Motor neuron (in vitro differentiated cells): ENCODE results near the gene KIF26A. TPM values are rescaled to one million over a fixed set of nuclear protein-coding genes. Genes with fewer than 3 reads are reported as not detected.

Experiments used
- ATAC-seq, 8 experiments: fragments of 200-7000 bp; cut with Tn5 transposase; replicated peaks in 6 of 8; 2 replicates each; pipeline ENCODE4 v1.8.0; 2021; ENCODE audit warnings: mild to moderate bottlenecking in 8 of 8, moderate library complexity in 8 of 8
- H3K27ac ChIP-seq, 2 donors: fragments of 250-450 bp; sonication (Bioruptor Pico); 2 replicates each; pipeline ENCODE4 v1.9.0; 2021; ENCODE audit warnings: antibody characterized with exemption in 2 of 2, mild to moderate bottlenecking in 2 of 2, moderate library complexity in 1 of 2
- H3K4me1 ChIP-seq, 2 donors: fragments of 250-450 bp; sonication (Bioruptor Pico); replicated peaks in 1 of 2; 2 replicates each; pipeline ENCODE4 v1.6.1; 2021; ENCODE audit warnings: antibody characterized with exemption in 2 of 2, mild to moderate bottlenecking in 2 of 2, moderate library complexity in 1 of 2
- H3K4me3 ChIP-seq, 5 donors: fragments of 250-450 bp; sonication (Bioruptor Pico); 2 replicates each; pipeline ENCODE4 v1.9.0; 2021; ENCODE audit warnings: antibody characterized with exemption in 5 of 5, mild to moderate bottlenecking in 5 of 5, moderate library complexity in 4 of 5
- WGBS, 10 experiments: fragments of 450-650 bp; shearing (Covaris generic); methylation state at CpG; one replicate each; pipeline ENCODE4 v1.0.0; 2022; 5-methylcytosine and 5-hydroxymethylcytosine counted together
- in situ Hi-C, 9 experiments: fragments of 400-800 bp; cut with MboI; loops; one replicate each; pipeline ENCODE4 v1.15.0; 2021; ENCODE audit warnings: low sequenced_read_pairs in 9 of 9, low pct_unique_long_range_greater_than_20kb in 2 of 9; ENCODE audit not compliant: unreplicated experiment in 9 of 9
- total RNA-seq, 8 experiments: library from RNA; unstranded; fragments of 300-600 nt; gene quantifications; 2 replicates each; pipeline versions ENCODE4 v1.2.3 to v1.2.4, GENCODE V29; 2022

KIF26A gene
- total RNA-seq, 8 experiments from 2014 or later = 0.20 to 14.2 (median 8.2) TPM

DNA sequence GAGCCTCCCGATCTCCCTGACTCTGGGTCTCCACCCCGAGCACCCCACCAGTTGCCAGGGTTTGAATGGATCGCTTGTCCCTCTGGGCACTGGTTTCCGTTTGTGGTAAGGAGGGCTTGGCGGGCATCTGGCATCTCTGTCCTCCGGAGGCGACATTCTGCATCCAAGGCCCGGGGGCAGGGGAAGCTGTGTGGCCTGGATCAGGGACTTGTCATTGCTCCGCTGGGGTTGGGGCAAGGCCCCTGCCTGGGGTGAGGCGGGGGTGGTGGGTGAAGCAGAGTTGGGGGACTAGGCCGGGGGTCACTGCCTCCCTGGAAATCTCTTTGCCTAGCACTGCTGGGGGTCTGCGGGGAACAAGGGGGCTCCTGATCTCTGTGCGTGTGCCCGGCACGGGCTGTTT is 30.2 kb downstream of the KIF26A start:
- Histone ChIP-seq H3K27ac (peak overlapping the region; percentile 21 to 80), H3K4me1 (peaks cover 44 to 56% of the 10 kb centered on the region in 2 donors), H3K4me3 (no peak overlapping the region)
- ATAC-seq = no peak
- in situ Hi-C loops = no loop called here
- 100% methylated on average over 2 of the region's 15 CpGs; no CpG with 5 or more reads in 8 of the 10 experiments for WGBS, 10 experiments

DNA sequence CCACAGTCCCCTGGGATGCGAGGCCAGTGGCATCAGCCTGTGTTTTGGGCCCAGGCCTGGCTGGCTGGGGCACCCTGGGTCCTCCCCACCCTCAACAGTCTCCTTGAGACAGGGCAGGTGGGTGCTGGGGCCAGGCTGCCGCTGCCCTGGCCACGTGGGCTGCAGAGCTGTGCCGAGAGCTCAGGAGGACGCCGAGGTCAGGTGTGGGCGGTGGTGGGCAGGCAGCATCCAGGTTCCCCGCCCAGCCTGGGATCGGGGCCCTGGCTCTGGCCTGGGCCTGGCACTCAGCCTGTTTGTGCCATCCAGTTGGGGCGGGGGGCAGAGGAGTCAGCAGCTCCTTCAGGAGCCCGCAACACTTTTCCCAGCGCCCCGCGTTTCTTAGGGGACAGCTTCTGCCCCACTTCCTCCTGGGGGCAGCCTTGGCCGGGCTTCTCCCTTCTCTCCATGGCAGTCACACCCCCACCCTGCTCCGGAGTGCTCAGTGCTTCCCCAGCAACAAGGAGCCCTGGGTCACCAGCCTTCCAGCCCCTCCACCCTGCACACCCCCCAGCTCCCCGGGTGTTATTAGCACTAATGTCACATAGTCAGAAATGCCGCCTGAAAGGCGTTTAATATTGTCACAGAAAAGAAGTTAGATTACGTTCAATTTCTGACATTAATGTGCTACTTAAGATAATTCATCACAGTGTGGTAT is 30.8 kb downstream of the KIF26A start:
- peak in 5 of 8 experiments; percentile 72 to 80 (median 74) for ATAC-seq
- Histone ChIP-seq H3K27ac (peak overlapping the region; percentile 21 to 80), H3K4me3 (no peak overlapping the region), H3K4me1 (peaks cover 43 to 51% of the 10 kb centered on the region in 2 donors)
- 0 to 100% (median 9%) methylated on average over 1 to 5 of the region's 20 CpGs; no CpG with 5 or more reads in 4 of the 10 experiments for WGBS, 10 experiments
- in situ Hi-C loops = no loop called here

DNA sequence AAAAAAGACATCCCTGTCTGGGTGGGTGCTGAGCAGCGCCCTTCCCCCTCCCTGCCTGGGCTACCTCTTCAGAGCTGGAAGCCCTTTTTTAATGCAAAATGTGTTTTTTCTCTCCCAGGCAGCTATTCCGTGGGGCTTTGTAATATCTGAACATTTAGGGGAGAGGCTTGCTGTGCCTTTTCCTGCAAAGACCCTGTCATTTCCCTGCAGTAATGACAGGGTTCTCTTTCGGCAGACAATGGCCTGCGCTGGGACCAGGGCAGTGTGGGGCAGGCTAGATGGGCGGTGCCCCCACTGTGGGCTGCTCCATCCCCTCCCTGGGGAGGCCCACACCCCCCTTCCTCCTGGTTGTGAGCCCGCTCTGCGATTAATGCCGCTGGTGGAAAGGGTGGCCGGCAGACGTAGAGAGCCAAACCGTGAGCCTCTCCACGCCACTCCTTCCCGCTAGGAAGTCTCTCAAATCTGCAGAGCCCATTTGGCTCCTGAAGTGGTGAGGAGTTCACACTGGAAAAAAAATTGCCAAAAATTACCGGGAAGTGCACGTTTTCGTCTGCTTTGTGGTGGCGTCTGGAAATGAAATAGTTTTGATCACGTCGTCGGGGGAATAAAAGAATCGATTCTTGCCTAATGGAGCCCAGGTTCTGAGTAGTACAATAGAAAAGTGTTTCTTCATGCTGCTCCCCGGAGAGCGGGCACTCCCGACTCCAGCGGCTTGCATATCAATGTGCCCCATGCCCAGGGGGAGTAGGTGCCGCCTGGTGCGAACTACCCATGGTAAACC is 31.5 kb downstream of the KIF26A start:
- peak overlapping the region; percentile 28 to 80 for H3K27ac ChIP-seq
- in situ Hi-C loops = no loop called here
- peak in 5 of 8 experiments; percentile 54 to 72 (median 67) for ATAC-seq
- H3K4me1 ChIP-seq = peaks cover 39 to 43% of the 10 kb centered on the region in 2 donors
- H3K4me3 ChIP-seq = no peak overlapping the region
- 0 to 93% (median 14%) methylated on average over 1 to 13 of the region's 27 CpGs; no CpG with 5 or more reads in 1 of the 10 experiments for WGBS, 10 experiments

DNA sequence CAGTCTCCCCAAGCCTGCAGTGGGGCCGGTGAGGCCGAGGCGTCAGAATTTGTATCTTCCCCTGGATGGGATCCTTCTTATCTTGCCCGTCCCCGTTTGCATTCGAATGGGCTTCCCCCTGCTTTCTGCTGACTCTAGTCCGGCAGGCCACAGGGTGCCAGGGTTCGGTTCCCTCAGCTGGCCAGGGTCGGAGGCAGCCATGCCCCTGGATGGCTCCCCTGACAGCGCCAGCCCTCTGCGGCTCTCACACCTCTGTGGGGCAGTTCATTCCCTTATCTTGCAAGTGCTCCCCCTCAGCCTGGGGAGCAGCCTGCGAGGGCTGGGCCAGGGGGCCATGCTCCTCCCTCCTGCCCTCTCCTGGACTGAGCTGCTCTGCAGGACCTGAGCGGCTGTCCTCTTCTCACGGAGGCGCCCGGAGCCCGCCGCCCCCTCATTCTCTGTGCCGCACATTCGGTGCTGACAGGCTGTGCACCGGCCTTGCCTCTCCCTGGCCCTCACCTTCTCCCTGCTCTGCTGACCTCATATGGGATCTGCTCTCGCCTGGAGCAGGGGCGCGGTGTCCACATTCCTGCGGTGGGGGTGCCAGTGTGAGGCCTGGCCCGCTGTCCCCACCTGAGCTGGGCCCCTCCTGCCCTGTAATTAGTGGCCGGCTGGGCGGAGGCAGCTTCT is 32.8 kb downstream of the KIF26A start:
- ATAC-seq = peak in 5 of 8 experiments; percentile 14 to 49 (median 43)
- Histone ChIP-seq H3K4me1 (peaks cover 39 to 40% of the 10 kb centered on the region in 2 donors), H3K27ac (peak overlapping the region; percentile 28 to 80), H3K4me3 (no peak overlapping the region)
- 67 to 80% methylated on average over 1 to 3 of the region's 28 CpGs; no CpG with 5 or more reads in 8 of the 10 experiments for WGBS, 10 experiments
- in situ Hi-C loops = no loop called here

DNA sequence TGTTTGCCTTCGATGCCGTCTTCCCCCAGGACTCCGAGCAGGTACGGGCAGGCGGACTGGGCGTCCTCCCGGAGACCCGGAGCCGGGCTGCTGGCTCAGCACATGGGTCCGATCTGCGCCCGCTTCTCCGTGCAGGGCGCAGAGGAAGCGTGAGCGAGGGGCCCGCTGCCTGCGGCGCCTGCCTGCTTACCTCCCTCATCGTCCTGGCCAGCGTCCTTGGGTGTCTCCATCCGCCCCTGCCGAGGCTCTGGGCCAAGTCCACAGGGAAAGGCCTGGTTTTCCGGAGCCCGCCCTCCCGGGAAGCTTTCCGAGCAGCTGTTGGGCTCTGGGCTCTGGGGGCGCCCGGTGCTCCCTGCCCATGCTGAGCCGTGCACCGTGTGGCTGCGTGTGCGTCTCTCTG is 33.5 kb downstream of the KIF26A start:
- in situ Hi-C loops = no loop called here
- WGBS, 10 experiments = 19 to 99% (median 83%) methylated on average over 3 to 17 of the region's 33 CpGs; no CpG with 5 or more reads in 6 of the 10 experiments

DNA sequence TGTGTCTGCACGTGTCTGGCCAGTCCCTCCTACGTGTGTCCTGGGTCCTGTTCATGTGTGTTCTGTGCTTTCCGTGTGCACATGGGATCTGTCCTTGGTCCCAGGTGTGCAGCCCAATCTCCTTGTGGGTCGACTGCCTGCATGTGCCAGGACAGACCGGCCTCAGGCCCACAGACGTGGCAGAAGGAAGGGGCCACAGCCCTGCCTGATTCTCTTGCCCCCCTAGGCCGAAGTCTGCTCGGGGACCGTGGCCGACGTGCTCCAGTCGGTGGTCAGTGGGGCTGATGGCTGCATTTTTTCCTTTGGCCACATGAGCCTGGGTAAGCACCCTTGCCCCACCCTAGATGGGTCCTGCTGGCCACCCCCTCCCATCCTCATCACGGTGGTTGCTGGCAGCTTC is 34.0 kb downstream of the KIF26A start:
- Histone ChIP-seq H3K4me1 (peaks cover 39 to 40% of the 10 kb centered on the region in 2 donors), H3K4me3 (no peak overlapping the region), H3K27ac (no peak overlapping the region)
- in situ Hi-C loops = no loop called here
- ATAC-seq = no peak
- WGBS, 10 experiments = 26 to 100% (median 100%) methylated on average over 1 to 3 of the region's 13 CpGs; no CpG with 5 or more reads in 6 of the 10 experiments

More for the DNA sequence above, 33.5 kb downstream of the KIF26A start:
- peak in 1 of 8 experiments; percentile 48 for ATAC-seq
- Histone ChIP-seq H3K4me3 (no peak overlapping the region), H3K4me1 (peaks cover 39 to 40% of the 10 kb centered on the region in 2 donors), H3K27ac (no peak overlapping the region)

DNA sequence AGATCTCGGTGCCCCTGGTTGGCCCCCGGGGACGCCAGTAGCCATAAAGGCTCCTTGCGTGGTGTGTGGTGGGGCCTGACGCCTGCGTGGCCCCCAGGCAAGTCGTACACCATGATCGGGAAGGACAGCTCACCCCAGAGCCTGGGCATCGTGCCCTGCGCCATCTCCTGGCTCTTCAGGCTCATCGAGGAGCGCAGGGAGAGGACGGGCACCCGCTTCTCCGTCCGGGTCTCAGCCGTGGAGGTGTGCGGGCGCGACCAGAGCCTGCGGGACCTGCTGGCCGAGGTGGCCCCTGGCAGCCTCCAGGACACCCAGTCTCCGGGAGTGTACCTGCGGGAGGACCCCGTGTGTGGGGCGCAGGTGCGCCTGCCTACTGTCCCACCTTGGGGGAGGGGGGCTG is 34.5 kb downstream of the KIF26A start:
- Histone ChIP-seq H3K27ac (no peak overlapping the region), H3K4me3 (no peak overlapping the region)

DNA sequence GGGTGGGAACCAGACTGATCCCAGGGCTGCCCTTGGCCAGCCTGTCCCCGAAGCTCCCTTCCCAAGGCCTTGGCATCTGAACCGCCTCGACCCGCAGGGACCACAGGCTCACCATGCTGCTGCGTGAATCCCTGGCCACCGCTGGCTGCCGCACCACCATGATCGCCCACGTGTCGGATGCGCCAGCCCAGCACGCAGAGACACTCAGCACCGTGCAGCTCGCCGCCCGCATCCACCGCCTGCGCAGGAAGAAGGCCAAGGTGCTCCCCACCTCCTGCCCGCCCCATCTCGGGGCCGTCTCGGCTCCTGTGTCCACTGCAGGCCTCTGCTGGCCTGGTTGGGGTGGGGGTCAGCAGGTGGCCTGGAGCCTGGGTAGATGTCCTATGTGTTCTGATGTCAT is 35.7 kb downstream of the KIF26A start:
- Histone ChIP-seq H3K4me3 (no peak overlapping the region), H3K27ac (no peak overlapping the region), H3K4me1 (peaks cover 27% of the 10 kb centered on the region in 2 donors)
- in situ Hi-C loops = no loop called here
- no peak for ATAC-seq
- WGBS, 10 experiments = 60 to 98% methylated on average over 4 to 8 of the region's 22 CpGs; no CpG with 5 or more reads in 8 of the 10 experiments

More for the DNA sequence above, 34.5 kb downstream of the KIF26A start:
- no peak for ATAC-seq
- peaks cover 39% of the 10 kb centered on the region in 2 donors for H3K4me1 ChIP-seq
- 95 to 100% methylated on average over 2 to 4 of the region's 27 CpGs; no CpG with 5 or more reads in 8 of the 10 experiments for WGBS, 10 experiments
- in situ Hi-C loops = no loop called here

DNA sequence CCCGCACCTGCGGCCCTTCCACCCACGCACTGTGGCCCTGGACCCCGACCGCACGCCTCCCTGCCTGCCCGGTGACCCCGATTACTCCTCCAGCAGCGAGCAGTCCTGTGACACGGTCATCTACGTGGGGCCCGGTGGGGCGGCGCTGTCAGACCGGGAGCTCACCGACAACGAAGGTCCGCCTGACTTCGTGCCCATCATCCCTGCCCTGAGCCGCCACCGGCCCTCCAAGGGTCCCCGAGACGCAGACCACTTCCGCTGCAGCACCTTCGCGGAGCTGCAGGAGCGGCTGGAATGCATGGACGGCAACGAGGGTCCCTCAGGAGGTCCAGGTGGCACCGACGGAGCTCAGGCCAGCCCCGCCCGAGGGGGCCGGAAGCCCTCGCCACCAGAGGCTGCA is 36.7 kb downstream of the KIF26A start:
- no peak for ATAC-seq
- in situ Hi-C loops = no loop called here
- 77% methylated on average over 5 of the region's 35 CpGs; no CpG with 5 or more reads in 9 of the 10 experiments for WGBS, 10 experiments
- Histone ChIP-seq H3K27ac (no peak overlapping the region), H3K4me1 (peaks cover 17% of the 10 kb centered on the region in 2 donors), H3K4me3 (no peak overlapping the region)

DNA sequence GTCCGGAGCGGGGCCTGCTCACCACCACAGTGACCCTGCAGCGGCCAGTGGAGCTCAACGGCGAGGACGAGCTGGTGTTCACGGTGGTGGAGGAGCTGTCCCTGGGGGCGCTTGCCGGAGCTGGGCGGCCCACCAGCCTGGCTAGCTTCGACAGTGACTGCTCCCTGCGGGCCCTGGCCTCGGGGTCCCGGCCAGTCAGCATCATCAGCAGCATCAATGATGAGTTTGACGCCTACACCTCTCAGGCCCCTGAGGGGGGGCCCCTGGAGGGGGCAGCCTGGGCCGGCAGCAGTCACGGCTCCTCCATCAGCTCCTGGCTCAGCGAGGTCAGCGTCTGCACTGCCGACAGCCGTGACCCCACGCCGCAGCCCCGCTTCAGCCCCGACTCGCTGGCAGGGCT is 37.4 kb downstream of the KIF26A start:
- 40 to 97% (median 90%) methylated on average over 1 to 5 of the region's 26 CpGs; no CpG with 5 or more reads in 7 of the 10 experiments for WGBS, 10 experiments
- ATAC-seq = no peak
- no peak overlapping the region for H3K27ac ChIP-seq
- no peak overlapping the region for H3K4me3 ChIP-seq
- H3K4me1 ChIP-seq = peaks cover 9 to 14% of the 10 kb centered on the region in 2 donors
- in situ Hi-C loops = no loop called here

DNA sequence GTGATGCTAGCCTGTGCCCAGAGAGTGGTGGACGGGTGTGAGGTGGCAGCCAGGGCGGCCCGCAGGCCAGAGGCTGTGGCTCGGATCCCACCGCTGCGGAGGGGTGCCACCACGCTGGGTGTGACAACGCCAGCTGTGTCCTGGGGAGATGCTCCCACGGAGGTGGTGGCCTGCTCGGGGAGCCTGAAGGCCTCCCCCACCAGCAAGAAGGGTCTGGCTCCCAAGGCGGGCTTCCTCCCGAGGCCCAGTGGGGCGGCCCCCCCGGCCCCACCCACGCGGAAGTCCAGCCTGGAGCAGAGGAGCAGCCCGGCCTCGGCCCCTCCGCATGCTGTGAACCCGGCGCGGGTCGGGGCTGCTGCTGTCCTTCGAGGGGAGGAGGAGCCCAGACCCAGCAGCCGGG is 38.2 kb downstream of the KIF26A start:
- in situ Hi-C loops = no loop called here
- ATAC-seq = no peak
- no peak overlapping the region for H3K27ac ChIP-seq

DNA sequence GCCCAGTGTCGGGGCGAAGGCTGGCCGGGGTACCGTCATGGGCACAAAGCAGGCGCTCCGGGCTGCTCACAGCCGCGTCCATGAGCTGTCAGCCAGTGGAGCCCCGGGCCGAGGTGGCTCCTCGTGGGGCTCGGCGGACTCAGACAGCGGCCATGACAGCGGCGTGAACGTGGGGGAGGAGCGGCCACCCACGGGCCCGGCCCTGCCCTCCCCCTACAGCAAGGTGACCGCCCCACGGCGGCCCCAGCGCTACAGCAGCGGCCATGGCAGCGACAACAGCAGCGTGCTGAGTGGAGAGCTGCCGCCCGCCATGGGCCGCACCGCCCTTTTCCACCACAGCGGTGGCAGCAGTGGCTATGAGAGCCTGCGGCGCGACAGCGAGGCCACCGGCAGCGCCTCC is 39.0 kb downstream of the KIF26A start:
- WGBS, 10 experiments = 100% methylated on average over 6 of the region's 38 CpGs; no CpG with 5 or more reads in 9 of the 10 experiments
- H3K4me3 ChIP-seq = no peak overlapping the region
- no peak overlapping the region for H3K27ac ChIP-seq
- ATAC-seq = no peak
- H3K4me1 ChIP-seq = peaks cover 12 to 20% of the 10 kb centered on the region in 2 donors
- in situ Hi-C loops = no loop called here

More for the DNA sequence above, 38.2 kb downstream of the KIF26A start:
- Histone ChIP-seq H3K4me1 (peaks cover 5 to 14% of the 10 kb centered on the region in 2 donors), H3K4me3 (no peak overlapping the region)
- WGBS, 10 experiments = no CpG with 5 or more reads among the region's 25 CpGs

DNA sequence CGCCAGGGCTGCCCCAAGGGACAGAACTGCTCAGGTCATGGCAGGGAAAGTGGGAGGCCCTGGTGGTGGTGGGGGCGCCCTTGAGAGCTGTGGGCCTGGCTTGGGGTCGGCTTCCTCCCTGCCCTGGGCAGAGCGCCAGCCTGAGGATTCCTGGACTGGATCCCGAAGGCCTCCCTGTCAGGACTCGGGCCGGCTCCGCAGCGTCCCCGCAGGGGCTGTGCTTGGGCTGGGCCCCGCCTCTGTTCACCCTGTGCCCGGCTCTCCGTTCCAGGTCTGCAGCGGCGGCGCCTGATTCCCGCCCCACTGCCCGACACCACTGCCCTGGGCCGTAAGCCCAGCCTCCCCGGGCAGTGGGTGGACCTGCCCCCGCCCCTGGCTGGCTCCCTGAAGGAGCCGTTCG is 39.9 kb downstream of the KIF26A start:
- no peak overlapping the region for H3K4me3 ChIP-seq
- in situ Hi-C loops = no loop called here
- H3K4me1 ChIP-seq = peaks cover 13 to 23% of the 10 kb centered on the region in 2 donors
- H3K27ac ChIP-seq = no peak overlapping the region
- ATAC-seq = no peak
- 80% methylated on average over 1 of the region's 23 CpGs; no CpG with 5 or more reads in 9 of the 10 experiments for WGBS, 10 experiments
